WTC11 (cell line): ENCODE data around the gene PDE4B. TPM values are rescaled to one million over a fixed set of nuclear protein-coding genes. Genes with fewer than 3 reads are reported as not detected.

Experiments
- ATAC-seq: fragments of 200-7000 bp; cut with Tn5 transposase; 2 replicates; pipeline ENCODE4 v1.10.0; 2021; ENCODE audit warnings: mild to moderate bottlenecking, moderate library complexity
- CTCF ChIA-PET: fragments of 300-600 bp; sonication (Branson Sonifier 250); formaldehyde crosslinking; loops from one replicate; lab custom pipeline; 2021; ENCODE audit warnings: antibody characterized with exemption; lab: Charles Lee
- POLR2A ChIA-PET: fragments of 350-600 bp; sonication (Branson Sonifier 250); formaldehyde crosslinking; loops from one replicate; lab custom pipeline; 2021; ENCODE audit warnings: antibody characterized with exemption; lab: Charles Lee
- DNase-seq: peaks from one replicate; pipeline ENCODE4 v3.0.0; 2021; ENCODE audit warnings: low spot score
- H3K27ac Mint-ChIP-seq: 2 replicates; pipeline ENCODE4 v1.8.0; 2021; ENCODE audit warnings: mixed read lengths
- H3K27me3 Mint-ChIP-seq: 2 replicates; pipeline ENCODE4 v1.8.0; 2021; ENCODE audit warnings: low read depth, mild to moderate bottlenecking, moderate library complexity, mixed read lengths
- H3K36me3 Mint-ChIP-seq: 2 replicates; pipeline ENCODE4 v1.8.0; 2021; ENCODE audit warnings: mixed read lengths
- H3K4me1 Mint-ChIP-seq: 2 replicates; pipeline ENCODE4 v1.8.0; 2022; ENCODE audit warnings: mixed read lengths
- H3K4me3 Mint-ChIP-seq: 2 replicates; pipeline ENCODE4 v1.8.0; 2021; ENCODE audit warnings: mild to moderate bottlenecking, moderate library complexity, mixed read lengths
- H3K9me3 Mint-ChIP-seq: 2 replicates; pipeline ENCODE4 v1.8.0; 2021; ENCODE audit warnings: mixed read lengths
- ELF4 ChIP-seq: sonication (generic); formaldehyde crosslinking; IDR thresholded peaks from 2 replicates; pipeline ENCODE4 v1.8.1; 2022; ENCODE audit warnings: low read depth, mild to moderate bottlenecking, moderate library complexity, missing genetic modification reagents
- EMX1 ChIP-seq: fragments of 250-450 bp; sonication (Bioruptor Pico); IDR thresholded peaks from 2 replicates; pipeline ENCODE4 v1.8.0; 2021; ENCODE audit warnings: mild to moderate bottlenecking
- ETV6 ChIP-seq: sonication (generic); formaldehyde crosslinking; IDR thresholded peaks from 2 replicates; pipeline ENCODE4 v1.8.1; 2022; ENCODE audit warnings: mild to moderate bottlenecking, missing genetic modification reagents
- GABPB1 ChIP-seq: sonication (generic); formaldehyde crosslinking; IDR thresholded peaks from 2 replicates; pipeline ENCODE4 v1.8.1; 2023; ENCODE audit warnings: mild to moderate bottlenecking, missing genetic modification reagents
- IRF2 ChIP-seq: sonication (generic); formaldehyde crosslinking; IDR thresholded peaks from 2 replicates; pipeline ENCODE4 v1.8.0; 2022; ENCODE audit warnings: low read depth, missing genetic modification reagents, borderline replicate concordance
- OVOL2 ChIP-seq: fragments of 250-450 bp; sonication (Bioruptor Pico); IDR thresholded peaks from 2 replicates; pipeline ENCODE4 v1.9.0; 2021; ENCODE audit warnings: mild to moderate bottlenecking, borderline replicate concordance
- PRRX2 ChIP-seq: fragments of 250-450 bp; sonication (Bioruptor Pico); IDR thresholded peaks from 2 replicates; pipeline ENCODE4 v1.8.0; 2021; ENCODE audit warnings: mild to moderate bottlenecking
- SP1 ChIP-seq: sonication (generic); formaldehyde crosslinking; conservative IDR thresholded peaks from 2 replicates; pipeline ENCODE4 v1.8.1; 2022; ENCODE audit warnings: missing genetic modification reagents
- ZNF232 ChIP-seq: sonication (generic); formaldehyde crosslinking; IDR thresholded peaks from 2 replicates; pipeline ENCODE4 v1.8.0; 2022; ENCODE audit warnings: mild to moderate bottlenecking, missing genetic modification reagents
- ZNF317 ChIP-seq: sonication (generic); formaldehyde crosslinking; IDR thresholded peaks from 2 replicates; pipeline ENCODE4 v1.8.1; 2023; ENCODE audit warnings: low read depth, mild to moderate bottlenecking, moderate library complexity, missing genetic modification reagents, borderline replicate concordance
- ZNF396 ChIP-seq: fragments of 250-450 bp; sonication (Bioruptor Pico); IDR thresholded peaks from 2 replicates; pipeline ENCODE4 v1.8.0; 2021; ENCODE audit warnings: mild to moderate bottlenecking, moderate library complexity, borderline replicate concordance
- total RNA-seq: library from RNA; stranded (reverse); gene quantifications from 3 replicates; pipeline ENCODE4 v1.2.3, GENCODE V29; 2021
- TF ChIP-seq, protein P1 (sequence below): sonication (generic); formaldehyde crosslinking; IDR thresholded peaks from 2 replicates; pipeline ENCODE4 v1.8.0; 2023; ENCODE audit warnings: missing genetic modification reagents
- TF ChIP-seq, protein P2 (sequence below): sonication (generic); formaldehyde crosslinking; IDR thresholded peaks from 2 replicates; pipeline ENCODE4 v1.8.0; 2022; ENCODE audit warnings: mild to moderate bottlenecking, missing genetic modification reagents
- TF ChIP-seq, protein P3 (sequence below): sonication (generic); formaldehyde crosslinking; IDR thresholded peaks from 2 replicates; pipeline ENCODE4 v1.8.0; 2022; ENCODE audit warnings: missing genetic modification reagents
- TF ChIP-seq, protein P4 (sequence below): sonication (generic); formaldehyde crosslinking; IDR thresholded peaks from 2 replicates; pipeline ENCODE4 v1.8.1; 2023; ENCODE audit warnings: mild to moderate bottlenecking, moderate library complexity, missing genetic modification reagents
- TF ChIP-seq, protein P5 (sequence below): sonication (generic); formaldehyde crosslinking; conservative IDR thresholded peaks from 2 replicates; pipeline ENCODE4 v1.8.1; 2023; ENCODE audit warnings: mild to moderate bottlenecking, low read depth, missing genetic modification reagents, moderate library complexity
- TF ChIP-seq, protein P6 (sequence below): fragments of 250-450 bp; sonication (Bioruptor Pico); IDR thresholded peaks from 2 replicates; pipeline ENCODE4 v1.9.0; 2021; ENCODE audit warnings: mild to moderate bottlenecking

The PDE4B gene
- total RNA-seq, 1 experiment from 2014 or later, result 8.0 TPM

DNA sequence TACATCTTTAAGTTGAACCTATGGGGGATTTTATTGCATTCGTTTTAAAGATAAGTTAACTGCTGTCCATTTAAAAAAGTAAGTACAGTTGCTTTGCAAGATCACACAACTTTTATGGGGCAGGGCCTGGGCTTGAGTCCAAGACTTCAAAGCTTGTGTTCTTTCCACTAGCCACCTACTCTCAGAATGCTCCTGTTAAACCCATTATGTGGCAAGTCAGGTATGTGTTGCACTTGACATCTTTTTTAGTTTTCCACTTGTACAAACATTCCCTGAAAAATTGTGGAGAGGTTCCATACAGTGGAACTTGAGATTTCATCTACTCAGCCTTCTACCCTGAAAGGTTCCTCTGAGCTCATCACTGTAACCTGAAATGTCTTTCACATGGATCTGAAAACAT is 505.8 kb downstream of the PDE4B start (continued):
- TF ChIP-seq, protein P1, sequence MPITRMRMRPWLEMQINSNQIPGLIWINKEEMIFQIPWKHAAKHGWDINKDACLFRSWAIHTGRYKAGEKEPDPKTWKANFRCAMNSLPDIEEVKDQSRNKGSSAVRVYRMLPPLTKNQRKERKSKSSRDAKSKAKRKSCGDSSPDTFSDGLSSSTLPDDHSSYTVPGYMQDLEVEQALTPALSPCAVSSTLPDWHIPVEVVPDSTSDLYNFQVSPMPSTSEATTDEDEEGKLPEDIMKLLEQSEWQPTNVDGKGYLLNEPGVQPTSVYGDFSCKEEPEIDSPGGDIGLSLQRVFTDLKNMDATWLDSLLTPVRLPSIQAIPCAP, result no peak
- TF ChIP-seq SP1 (CRISPR knock-in tag) (no peak), GABPB1 (CRISPR knock-in tag) (no peak)
- TF ChIP-seq, protein P2, sequence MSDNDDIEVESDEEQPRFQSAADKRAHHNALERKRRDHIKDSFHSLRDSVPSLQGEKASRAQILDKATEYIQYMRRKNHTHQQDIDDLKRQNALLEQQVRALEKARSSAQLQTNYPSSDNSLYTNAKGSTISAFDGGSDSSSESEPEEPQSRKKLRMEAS (CRISPR knock-in tag), result no peak
- TF ChIP-seq, all 79 proteins: peak for 0

DNA sequence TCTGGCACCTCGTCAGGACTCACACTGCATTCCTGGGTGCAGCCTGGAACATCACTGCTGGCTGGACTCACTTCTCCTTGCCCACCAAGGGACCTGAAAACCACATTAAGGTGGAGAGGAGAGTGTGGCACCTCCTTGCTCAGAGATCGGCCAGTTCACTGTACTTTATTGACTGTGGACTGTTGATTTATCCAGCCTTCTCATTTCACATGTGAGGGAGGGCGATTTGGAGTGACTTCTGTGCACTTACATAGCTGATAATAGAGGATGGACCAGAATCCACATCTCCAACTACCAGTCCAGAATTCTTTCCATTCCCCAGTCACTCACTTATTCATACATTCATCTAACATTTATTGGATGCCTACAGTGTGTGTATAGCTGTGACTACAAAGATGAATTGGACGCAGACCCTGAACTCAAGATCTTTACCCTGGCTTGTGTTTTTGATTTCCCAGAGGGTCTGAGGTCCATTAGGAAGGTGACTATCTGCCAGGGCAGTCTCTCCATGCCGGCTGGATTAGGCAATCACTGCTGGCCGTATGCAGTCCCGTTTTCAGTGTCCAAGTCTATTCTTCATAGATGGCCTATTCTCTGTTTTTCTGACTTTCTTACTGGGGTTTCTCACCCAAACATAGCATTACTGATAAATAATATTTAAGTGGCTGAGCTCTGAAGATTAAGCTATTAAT is 507.7 kb downstream of the PDE4B start:
- POLR2A ChIA-PET, result no interaction called here
- no peaks in the 10 kb centered on the region for H3K4me1 Mint-ChIP-seq
- no peak for TF ChIP-seq ELF4 (CRISPR knock-in tag)
- TF ChIP-seq, protein P3, sequence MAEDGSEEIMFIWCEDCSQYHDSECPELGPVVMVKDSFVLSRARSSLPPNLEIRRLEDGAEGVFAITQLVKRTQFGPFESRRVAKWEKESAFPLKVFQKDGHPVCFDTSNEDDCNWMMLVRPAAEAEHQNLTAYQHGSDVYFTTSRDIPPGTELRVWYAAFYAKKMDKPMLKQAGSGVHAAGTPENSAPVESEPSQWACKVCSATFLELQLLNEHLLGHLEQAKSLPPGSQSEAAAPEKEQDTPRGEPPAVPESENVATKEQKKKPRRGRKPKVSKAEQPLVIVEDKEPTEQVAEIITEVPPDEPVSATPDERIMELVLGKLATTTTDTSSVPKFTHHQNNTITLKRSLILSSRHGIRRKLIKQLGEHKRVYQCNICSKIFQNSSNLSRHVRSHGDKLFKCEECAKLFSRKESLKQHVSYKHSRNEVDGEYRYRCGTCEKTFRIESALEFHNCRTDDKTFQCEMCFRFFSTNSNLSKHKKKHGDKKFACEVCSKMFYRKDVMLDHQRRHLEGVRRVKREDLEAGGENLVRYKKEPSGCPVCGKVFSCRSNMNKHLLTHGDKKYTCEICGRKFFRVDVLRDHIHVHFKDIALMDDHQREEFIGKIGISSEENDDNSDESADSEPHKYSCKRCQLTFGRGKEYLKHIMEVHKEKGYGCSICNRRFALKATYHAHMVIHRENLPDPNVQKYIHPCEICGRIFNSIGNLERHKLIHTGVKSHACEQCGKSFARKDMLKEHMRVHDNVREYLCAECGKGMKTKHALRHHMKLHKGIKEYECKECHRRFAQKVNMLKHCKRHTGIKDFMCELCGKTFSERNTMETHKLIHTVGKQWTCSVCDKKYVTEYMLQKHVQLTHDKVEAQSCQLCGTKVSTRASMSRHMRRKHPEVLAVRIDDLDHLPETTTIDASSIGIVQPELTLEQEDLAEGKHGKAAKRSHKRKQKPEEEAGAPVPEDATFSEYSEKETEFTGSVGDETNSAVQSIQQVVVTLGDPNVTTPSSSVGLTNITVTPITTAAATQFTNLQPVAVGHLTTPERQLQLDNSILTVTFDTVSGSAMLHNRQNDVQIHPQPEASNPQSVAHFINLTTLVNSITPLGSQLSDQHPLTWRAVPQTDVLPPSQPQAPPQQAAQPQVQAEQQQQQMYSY (CRISPR knock-in tag), result no peak
- TF ChIP-seq OVOL2 (CRISPR knock-in tag), result no peak
- TF ChIP-seq, protein P4, sequence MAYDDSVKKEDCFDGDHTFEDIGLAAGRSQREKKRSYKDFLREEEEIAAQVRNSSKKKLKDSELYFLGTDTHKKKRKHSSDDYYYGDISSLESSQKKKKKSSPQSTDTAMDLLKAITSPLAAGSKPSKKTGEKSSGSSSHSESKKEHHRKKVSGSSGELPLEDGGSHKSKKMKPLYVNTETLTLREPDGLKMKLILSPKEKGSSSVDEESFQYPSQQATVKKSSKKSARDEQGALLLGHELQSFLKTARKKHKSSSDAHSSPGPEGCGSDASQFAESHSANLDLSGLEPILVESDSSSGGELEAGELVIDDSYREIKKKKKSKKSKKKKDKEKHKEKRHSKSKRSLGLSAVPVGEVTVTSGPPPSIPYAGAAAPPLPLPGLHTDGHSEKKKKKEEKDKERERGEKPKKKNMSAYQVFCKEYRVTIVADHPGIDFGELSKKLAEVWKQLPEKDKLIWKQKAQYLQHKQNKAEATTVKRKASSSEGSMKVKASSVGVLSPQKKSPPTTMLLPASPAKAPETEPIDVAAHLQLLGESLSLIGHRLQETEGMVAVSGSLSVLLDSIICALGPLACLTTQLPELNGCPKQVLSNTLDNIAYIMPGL (CRISPR knock-in tag), result no peak
- TF ChIP-seq, protein P2 (CRISPR knock-in tag), result no peak
- TF ChIP-seq, protein P5, sequence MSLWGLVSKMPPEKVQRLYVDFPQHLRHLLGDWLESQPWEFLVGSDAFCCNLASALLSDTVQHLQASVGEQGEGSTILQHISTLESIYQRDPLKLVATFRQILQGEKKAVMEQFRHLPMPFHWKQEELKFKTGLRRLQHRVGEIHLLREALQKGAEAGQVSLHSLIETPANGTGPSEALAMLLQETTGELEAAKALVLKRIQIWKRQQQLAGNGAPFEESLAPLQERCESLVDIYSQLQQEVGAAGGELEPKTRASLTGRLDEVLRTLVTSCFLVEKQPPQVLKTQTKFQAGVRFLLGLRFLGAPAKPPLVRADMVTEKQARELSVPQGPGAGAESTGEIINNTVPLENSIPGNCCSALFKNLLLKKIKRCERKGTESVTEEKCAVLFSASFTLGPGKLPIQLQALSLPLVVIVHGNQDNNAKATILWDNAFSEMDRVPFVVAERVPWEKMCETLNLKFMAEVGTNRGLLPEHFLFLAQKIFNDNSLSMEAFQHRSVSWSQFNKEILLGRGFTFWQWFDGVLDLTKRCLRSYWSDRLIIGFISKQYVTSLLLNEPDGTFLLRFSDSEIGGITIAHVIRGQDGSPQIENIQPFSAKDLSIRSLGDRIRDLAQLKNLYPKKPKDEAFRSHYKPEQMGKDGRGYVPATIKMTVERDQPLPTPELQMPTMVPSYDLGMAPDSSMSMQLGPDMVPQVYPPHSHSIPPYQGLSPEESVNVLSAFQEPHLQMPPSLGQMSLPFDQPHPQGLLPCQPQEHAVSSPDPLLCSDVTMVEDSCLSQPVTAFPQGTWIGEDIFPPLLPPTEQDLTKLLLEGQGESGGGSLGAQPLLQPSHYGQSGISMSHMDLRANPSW (CRISPR knock-in tag), result no peak
- TF ChIP-seq, protein P6, sequence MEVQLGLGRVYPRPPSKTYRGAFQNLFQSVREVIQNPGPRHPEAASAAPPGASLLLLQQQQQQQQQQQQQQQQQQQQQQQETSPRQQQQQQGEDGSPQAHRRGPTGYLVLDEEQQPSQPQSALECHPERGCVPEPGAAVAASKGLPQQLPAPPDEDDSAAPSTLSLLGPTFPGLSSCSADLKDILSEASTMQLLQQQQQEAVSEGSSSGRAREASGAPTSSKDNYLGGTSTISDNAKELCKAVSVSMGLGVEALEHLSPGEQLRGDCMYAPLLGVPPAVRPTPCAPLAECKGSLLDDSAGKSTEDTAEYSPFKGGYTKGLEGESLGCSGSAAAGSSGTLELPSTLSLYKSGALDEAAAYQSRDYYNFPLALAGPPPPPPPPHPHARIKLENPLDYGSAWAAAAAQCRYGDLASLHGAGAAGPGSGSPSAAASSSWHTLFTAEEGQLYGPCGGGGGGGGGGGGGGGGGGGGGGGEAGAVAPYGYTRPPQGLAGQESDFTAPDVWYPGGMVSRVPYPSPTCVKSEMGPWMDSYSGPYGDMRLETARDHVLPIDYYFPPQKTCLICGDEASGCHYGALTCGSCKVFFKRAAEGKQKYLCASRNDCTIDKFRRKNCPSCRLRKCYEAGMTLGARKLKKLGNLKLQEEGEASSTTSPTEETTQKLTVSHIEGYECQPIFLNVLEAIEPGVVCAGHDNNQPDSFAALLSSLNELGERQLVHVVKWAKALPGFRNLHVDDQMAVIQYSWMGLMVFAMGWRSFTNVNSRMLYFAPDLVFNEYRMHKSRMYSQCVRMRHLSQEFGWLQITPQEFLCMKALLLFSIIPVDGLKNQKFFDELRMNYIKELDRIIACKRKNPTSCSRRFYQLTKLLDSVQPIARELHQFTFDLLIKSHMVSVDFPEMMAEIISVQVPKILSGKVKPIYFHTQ (CRISPR knock-in tag), result no peak
- no peak for TF ChIP-seq ZNF396
- no peak for TF ChIP-seq IRF2 (CRISPR knock-in tag)
- TF ChIP-seq ZNF317 (CRISPR knock-in tag), result no peak
- TF ChIP-seq PRRX2 (CRISPR knock-in tag), result no peak
- no peak for TF ChIP-seq ETV6
- no peak for TF ChIP-seq EMX1 (CRISPR knock-in tag)
- TF ChIP-seq ZNF232 (CRISPR knock-in tag), result no peak
- TF ChIP-seq, all 79 proteins: peak for 0
- CTCF ChIA-PET, result interaction anchor here (0.6 kb wide), 1 partner anchor 32 kb away, joined by 4 read pairs; no protein-coding TSS in a partner anchor
- no peaks in the 10 kb centered on the region for H3K9me3 Mint-ChIP-seq
- ATAC-seq (no peak), DNase-seq (no peak)
- no peaks in the 10 kb centered on the region for H3K27me3 Mint-ChIP-seq
- no peak overlapping the region for H3K27ac Mint-ChIP-seq
- H3K36me3 Mint-ChIP-seq, result no peaks in the 10 kb centered on the region
- no peak overlapping the region for H3K4me3 Mint-ChIP-seq
